ENCODE data around the gene GJB4.

GRCh38 chr1:34787461-34788420, 28.2 kb downstream of the GJB4 start:
- TF ChIP-seq POLR2AphosphoS5 (IDR thresholded peaks at IDR 0.05; ENCODE audit: low read depth, low read length) (no peak), POLR2A (IDR thresholded peaks at IDR 0.05; ENCODE audit: low read depth, low read length) (no peak)

Measured in GM12892 (cell line).